ENCODE measurements around the gene PPP1R17. TPM values are rescaled to one million over a fixed set of nuclear protein-coding genes. Genes with fewer than 3 reads are reported as not detected.

The PPP1R17 gene
- 0.33 TPM for total RNA-seq

GRCh38 chr7:31687024-31687748, at the start of gene PPP1R17:
Gene PPP1R17 (plus strand): TSS chr7:31687215. CDS start chr7:31692442, 5,227 bp downstream.

Other genes starting within 250 kb of the PPP1R17 start
- 0.11 TPM for gene ITPRID1, start 173.1 kb upstream of the PPP1R17 start, total RNA-seq